ENCODE measurements around the gene KRTAP10-12.
A peak's percentile ranks its signal among the peaks of the same experiment; 100 is the strongest.
"Not testable (repeated sequence)": the region's sequence is repeated elsewhere in the genome, so short reads cannot be mapped to it uniquely, and the experiment has no call there.

The KRTAP10-12 gene

GRCh38 chr21:44658913-44659595 is 37.9 kb upstream of the KRTAP10-12 start:
- peak; percentile 39 for DNase-seq (ENCODE audit: low read depth)
- no peak for TF ChIP-seq CTCF (IDR thresholded peaks at IDR 0.05; ENCODE audit: insufficient read depth, low read depth, low read length, missing control alignments)
- H3K4me3 ChIP-seq (ENCODE audit: low read depth, low read length): no peak overlapping the region

- not testable (repeated sequence) for DNase-seq (ENCODE audit: low read depth)
Measured at GRCh38 chr21:44661567-44661966, 35.4 kb upstream of the KRTAP10-12 start.

GRCh38 chr21:44664691-44665090 is 32.3 kb upstream of the KRTAP10-12 start:
- no peak for TF ChIP-seq CTCF (IDR thresholded peaks at IDR 0.05; ENCODE audit: insufficient read depth, low read depth, low read length, missing control alignments)
- no peak for DNase-seq (ENCODE audit: low read depth)
- H3K4me3 ChIP-seq (ENCODE audit: low read depth, low read length): no peak overlapping the region

More at GRCh38 chr21:44661567-44661966, 35.4 kb upstream of the KRTAP10-12 start:
- H3K4me3 ChIP-seq (ENCODE audit: low read depth, low read length): not testable (repeated sequence)

DNA sequence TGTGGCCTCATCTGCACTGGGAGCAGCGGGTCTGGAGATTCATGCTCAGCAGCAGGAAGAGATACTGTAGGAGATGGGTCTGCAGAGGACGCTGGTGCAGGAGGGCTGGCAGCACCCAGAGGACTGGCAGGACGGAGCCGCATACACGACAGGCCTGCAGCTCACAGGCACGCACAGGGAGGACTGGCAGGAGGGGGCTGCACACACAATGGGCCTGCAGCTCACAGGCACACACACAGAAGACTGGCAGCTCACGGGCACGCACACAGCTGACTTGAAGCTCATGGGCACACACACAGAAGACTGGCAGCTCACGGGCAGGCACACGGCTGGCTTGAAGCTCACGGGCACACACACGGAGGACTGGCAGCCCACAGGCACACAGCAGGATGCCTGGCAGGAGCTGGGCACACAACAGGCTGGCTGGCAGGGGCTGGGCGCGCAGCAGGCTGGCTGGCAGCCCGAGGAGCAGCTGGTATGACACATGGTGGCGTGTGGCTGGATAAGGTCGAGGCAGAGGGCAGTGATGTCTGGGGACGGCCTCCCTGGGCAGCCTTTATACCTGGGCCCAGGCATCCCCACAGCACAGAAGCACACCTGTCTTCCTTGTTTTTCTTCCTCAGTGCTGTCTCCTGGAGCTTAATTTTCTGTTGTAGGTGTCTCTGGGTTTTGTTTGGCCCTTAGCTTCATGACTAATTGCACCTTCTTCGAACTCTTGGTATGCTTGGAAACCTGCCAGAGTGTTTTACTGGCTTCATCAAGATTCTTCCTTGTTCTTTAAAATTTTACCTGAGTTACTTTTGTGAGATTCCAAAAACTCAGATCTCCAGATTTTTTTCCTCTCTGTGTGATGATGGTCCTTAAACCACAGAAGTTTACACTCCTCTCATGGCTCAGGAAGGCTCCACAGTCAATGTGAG is 30.3 kb upstream of the KRTAP10-12 start, which contains the start of gene KRTAP12-2:
Gene KRTAP12-2 (minus strand): TSS at position 527 of the 920 bp plus-strand sequence. CDS start 41 bp downstream, at position 486.
- H3K4me3 ChIP-seq (ENCODE audit: low read depth, low read length): no peak within 1 kb of the TSS
- DNase-seq (ENCODE audit: low read depth): no peak
- no peak for TF ChIP-seq CTCF (IDR thresholded peaks at IDR 0.05; ENCODE audit: insufficient read depth, low read depth, low read length, missing control alignments)

DNA sequence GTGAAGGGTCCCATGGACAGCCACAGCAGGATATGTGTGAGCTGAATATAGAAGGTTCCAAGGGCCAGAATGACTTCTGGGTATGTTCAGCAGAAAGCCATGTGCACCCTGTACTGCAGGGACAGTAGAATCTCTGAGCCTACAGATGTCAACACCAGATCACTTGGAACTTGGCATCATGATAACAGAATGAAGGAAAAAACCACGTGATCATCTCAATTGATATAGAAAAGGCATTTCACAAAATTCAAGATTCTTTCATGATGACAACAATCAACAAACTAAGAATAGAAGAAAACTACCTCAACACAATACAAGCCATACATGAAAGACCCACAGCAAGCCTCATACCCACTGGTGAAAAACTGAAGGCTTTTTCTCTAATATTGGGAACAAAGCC is 29.4 kb upstream of the KRTAP10-12 start:
- DNase-seq (ENCODE audit: low read depth): no peak
- no peak overlapping the region for H3K4me3 ChIP-seq (ENCODE audit: low read depth, low read length)
- no peak for TF ChIP-seq CTCF (IDR thresholded peaks at IDR 0.05; ENCODE audit: insufficient read depth, low read depth, low read length, missing control alignments)

DNA sequence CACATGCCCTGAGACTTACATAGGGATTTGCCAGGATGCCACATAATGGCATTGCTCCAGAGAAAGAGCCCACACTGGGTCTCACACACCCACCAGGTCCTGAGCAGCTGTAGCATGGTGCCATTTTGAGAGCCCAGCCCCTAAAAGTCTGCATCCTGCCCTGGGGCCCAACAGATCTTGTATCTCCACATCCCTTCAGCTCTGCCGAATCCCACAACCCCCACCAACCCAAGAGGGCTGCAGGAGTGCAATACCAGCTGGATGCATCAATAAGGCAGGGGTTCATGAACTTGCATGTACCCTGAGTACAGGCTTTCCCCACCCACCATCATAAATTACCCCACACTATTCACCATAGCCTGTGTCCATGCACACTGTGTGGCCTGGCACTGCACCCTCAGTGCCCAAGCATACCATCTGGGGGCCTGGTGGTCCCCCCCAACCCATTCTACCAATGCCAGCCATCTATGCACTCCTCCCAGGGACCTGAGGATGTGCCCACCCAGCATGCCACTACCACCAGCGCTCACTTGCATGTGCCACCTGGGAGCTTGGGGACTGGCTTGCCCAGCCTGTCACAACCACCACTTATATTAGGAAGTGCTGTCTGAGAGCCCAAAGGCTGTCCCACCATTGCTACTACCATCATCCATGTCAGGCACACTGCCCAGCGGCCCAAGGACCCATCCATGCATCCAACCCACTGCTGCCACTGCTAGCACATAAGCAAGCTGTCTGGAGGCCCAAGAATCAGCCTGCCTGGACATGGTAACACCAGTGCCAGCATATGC is 26.1 kb upstream of the KRTAP10-12 start:
- no peak for DNase-seq (ENCODE audit: low read depth)
- no peak for TF ChIP-seq CTCF (IDR thresholded peaks at IDR 0.05; ENCODE audit: insufficient read depth, low read depth, low read length, missing control alignments)
- no peak overlapping the region for H3K4me3 ChIP-seq (ENCODE audit: low read depth, low read length)

DNA sequence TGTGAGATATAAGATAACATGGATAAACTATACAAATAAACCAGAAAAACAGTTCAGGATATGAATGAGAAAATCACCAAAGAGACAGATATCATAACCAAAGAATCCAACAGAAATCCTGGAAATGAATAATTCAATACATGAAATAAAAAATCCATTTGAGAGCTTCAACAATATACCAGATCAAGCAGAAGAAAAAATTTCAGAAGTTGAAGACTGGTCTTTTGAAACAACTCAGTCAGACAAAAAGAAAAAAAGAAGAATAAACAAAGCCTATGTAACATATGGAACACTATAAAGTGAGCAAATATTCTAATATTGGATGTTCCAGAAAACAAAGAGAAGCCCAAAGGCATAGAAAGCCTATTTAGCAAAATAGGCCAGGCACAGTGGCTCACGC is 25.1 kb upstream of the KRTAP10-12 start:
- H3K4me3 ChIP-seq (ENCODE audit: low read depth, low read length): no peak overlapping the region
- no peak for TF ChIP-seq CTCF (IDR thresholded peaks at IDR 0.05; ENCODE audit: insufficient read depth, low read depth, low read length, missing control alignments)
- no peak for DNase-seq (ENCODE audit: low read depth)

All from GM12865 (cell line).